Activated naive CD4-positive, alpha-beta T cell treated with anti-CD3 and anti-CD28 coated beads, Interleukin-2, amount 50 U/mL, for 16 hours (primary cell): ENCODE measurements around the gene NTN5.

Source experiments
- DNase-seq: peaks from one replicate; pipeline ENCODE4 v3.0.0-alpha.2; 2020

NTN5 gene

GRCh38 chr19:48628486-48629296 is 44.1 kb downstream of the NTN5 start:
- no peak for DNase-seq

- DNase-seq, result no peak
Observed at GRCh38 chr19:48627865-48628314, 44.9 kb downstream of the NTN5 start.

- DNase-seq, result no peak
Observed at GRCh38 chr19:48627201-48627864, 45.5 kb downstream of the NTN5 start.

- no peak for DNase-seq
Observed at GRCh38 chr19:48625891-48626327, 46.9 kb downstream of the NTN5 start.

DNA sequence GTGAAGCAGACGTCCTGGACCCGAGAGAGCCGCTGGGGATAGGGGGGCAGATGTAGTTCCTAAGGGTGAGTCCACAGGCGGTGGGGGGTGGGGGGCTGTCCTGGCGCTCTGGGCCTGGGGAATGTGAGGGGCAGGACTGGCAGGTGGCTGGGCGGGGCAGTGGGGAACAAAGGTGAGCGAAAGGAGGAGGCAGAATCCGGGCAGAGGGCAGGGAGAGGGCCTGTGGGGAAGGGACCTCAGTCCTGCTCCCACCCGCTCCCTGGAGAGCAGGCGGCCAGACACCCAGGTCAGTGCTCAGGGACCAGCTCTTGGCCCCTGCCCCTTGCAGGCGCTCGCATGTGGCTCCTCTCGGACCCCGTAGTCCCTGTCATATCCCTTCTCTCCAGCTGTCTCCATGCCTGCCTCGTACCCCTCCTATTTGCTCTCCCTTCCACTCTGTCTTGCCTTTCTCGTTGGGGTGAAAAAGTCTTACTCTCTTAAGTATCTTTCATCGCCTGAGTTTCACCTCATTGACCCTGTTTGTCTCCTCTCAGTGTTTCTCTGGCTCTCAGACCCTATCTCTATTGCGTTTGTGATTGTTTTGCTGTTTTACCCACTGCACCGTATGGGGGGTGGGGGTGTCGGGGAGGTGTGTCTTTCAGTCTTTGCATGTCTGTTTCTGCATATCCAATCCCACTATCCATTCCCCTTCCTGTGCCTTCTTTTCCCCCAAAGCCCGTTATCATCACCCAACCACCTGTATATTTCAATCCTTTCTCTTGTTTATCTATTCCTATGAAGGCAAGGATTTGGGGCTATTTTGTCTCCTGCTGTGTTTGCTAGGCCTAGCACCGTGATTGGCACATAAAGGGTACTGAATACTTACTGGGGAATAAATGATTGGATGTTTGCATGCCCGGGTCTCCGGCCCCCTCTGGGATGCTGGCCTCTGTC is 47.8 kb downstream of the NTN5 start:
- no peak for DNase-seq

DNA sequence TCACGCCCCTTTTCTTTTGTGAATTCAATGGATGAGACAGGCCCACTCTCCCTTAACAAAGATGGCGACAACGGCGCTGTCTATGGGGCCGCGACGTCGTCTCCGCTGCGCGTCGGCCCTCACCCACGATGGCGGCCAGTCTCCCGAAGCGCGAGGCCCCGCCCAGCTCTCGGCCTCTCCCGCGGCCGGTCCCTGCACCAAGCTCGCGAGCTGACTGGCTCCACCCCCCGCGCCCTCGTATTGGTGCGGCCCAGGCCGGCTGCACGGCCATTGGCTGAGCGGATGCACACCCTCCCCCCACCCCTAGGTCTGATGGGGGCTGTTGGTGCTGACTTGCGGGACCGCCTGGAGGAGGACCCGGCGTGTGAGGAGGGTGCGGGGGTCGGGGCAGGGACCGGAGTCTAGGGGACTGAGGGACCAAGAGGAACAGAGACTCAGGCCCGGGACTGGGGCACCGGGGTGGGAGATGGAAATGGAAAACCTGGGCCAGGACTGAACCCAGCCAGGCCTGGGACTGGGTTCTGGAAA is 48.7 kb downstream of the NTN5 start:
- DNase-seq, result peak; percentile 99

- DNase-seq, result no peak
Observed at GRCh38 chr19:48623556-48624066, 49.2 kb downstream of the NTN5 start.

GRCh38 chr19:48619692-48620585 is 52.9 kb downstream of the NTN5 start:
- no peak for DNase-seq

DNA sequence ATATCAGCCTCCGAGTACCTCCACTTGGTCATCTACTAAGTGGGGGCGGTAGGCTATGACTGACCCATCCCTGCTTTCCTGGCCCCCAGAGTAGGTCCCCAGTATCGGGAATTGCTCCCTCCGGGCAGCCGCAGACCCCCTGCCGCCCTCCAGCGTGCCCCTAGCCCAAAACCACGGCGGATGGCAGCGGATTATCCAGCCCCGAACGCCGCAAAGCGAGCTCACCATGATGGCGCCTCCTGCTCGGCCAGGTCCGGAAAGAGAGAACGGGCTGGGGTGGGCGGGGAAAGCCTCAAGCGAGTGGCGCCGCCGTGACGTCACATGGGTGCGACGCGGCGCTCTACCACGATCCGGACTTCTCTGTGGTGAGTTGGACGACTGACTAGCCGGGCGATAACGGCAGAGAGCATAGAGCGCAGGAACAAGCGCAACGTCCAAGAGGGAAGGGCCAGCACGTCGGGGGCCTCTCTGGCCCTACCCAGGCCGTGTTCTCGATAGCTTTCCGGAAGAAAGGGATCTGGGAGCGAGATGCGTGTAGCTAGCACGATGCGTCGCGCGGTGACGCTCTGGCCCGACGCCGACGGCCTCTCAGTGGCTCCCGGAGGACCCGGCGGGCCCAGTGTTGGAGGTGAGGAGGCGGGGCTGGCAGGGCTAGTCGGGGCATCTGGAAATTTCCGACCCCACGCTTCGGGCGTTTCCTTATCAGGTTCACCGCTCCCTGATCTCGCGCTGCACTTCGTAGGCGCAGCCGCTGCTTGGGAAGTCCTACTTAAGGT is 53.7 kb downstream of the NTN5 start, which contains the start of the genes RPL18 and SPHK2:
TSS of gene RPL18 (minus strand) at position 263 of the 776 bp plus-strand sequence. CDS start at position 228, 35 bp downstream.
TSS of gene SPHK2 (plus strand) at position 591 of the 776 bp plus-strand sequence. CDS start 1,009 bp downstream, outside the sequence.
- peak; percentile 94 for DNase-seq

GRCh38 chr19:48618278-48618915 is 54.4 kb downstream of the NTN5 start:
- DNase-seq, result no peak

GRCh38 chr19:48617146-48617937 is 55.5 kb downstream of the NTN5 start:
- no peak for DNase-seq

DNA sequence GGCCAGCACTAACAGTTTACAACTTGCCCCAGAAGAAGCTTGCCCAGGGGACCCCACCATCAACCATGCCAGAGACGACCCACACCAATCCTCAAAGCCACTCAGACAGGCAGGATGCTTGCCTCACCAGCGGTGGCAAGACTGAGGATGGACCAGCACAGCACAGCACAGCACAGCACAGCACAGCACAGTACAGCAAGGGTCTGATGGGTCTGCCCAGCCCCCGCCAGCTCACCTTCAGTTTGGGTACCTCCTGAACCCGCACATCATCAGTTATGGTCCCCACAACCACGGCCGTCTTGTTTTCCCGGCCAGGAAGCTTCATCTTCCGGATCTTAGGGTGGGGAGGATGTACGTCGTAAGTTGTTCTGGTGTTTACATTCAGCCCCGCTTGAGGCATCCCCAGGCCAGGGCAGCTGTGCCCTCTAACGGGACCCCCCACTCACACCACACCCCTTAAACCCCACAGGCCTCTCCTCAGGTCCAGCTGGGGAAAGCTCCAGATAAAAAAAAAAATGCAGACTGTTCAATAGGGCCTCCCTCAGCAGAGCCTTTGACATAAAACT is 56.2 kb downstream of the NTN5 start:
- no peak for DNase-seq

DNA sequence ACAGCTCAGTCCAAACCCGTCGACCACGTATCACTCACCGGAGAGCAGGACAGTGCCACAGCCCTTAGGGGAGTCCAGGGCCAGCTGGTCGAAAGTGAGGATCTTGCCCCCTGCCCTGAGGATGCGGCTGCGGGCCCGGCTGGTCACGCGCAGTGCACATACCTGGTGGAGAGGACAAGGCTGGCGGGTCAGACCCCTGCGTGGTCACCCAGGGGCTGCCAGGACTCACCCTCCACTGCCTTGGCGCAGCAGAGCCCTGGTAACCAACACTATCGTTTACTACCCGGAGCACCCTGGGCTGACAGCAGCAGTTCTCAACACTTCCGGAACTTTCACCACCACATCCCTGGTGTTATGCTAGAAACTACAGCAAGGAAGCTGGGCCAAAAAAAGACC is 56.8 kb downstream of the NTN5 start:
- DNase-seq, result no peak

DNA sequence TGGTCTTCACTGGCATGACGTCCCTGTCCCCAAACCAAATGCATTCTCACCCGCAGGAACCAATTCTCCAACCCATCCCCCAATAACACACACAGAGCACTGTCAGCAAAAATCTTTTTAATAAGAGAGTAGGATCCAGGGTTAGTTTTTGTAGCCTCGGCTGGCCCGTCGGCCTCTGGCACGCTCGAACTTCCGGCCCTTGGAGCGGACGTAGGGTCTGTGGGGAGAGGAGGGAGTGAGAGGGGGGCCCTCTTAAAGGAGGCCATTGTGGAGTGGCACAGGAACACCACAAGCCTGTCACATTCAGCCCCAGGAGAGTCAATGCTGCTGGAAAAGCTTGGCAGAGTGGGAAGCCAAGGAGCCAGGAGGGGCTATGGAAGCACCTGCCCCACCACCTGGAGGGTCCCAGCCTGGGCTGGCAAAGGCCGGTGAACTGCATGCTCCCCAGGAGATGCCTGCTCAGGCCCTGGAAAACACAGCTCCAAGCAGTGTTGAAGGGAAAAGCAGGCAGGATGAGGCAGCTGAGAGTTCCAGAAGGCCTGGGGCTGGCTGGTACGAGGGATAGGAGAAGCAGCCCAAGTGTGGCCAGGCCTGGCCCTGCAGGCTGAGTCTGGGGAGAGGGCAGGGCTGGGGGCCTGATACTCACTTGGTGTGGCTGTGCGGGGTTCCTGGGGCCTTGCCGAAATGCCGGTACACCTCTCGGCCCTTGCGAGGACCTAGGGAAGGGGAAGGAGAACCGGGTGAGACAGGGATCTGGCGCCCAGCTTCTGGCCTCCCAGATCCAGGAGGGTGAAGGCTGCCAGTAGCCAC is 57.4 kb downstream of the NTN5 start:
- DNase-seq, result no peak

DNA sequence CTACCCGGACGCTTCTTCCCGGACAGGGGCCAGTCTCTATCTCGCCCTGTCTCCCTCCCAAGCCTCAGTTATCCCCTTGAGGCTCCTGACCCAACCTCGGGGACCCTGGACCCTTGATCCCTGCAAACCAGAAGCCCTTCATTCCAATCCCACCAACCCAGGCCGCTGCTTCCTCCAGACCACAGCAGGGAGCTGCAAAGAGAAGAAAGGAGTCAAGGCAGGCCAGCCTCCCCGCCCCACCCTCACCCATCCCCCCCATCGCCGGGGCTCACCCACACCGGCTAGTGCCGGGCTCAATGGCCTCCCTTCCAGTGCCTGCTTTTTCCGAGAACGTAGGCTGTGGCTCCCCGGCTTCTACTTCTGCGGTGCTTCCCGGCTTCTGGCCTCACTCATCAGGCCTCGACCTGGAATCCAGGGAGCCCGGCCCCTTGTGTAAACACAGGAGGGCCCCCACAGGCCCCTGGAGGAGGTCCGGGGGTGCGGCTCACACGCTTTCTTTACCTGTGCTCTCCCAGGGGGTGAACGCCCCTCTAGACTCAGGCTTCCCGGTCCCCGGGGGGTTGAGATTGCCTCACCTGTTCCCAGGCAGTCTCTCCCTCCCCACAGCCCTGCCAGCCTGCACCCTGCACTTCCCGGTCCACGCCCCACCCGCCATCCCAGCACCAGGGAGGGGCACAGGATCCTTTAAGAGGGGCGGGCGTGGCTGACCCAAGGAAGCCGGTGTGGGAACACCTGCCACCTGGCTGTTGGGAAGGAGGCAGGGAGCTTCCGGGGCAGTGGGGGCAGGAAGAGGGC is 58.2 kb downstream of the NTN5 start, which contains the start of gene FAM83E:
TSS of gene FAM83E (minus strand) at position 641 of the 795 bp plus-strand sequence. CDS start 1,704 bp downstream, outside the sequence.
- no peak for DNase-seq

DNA sequence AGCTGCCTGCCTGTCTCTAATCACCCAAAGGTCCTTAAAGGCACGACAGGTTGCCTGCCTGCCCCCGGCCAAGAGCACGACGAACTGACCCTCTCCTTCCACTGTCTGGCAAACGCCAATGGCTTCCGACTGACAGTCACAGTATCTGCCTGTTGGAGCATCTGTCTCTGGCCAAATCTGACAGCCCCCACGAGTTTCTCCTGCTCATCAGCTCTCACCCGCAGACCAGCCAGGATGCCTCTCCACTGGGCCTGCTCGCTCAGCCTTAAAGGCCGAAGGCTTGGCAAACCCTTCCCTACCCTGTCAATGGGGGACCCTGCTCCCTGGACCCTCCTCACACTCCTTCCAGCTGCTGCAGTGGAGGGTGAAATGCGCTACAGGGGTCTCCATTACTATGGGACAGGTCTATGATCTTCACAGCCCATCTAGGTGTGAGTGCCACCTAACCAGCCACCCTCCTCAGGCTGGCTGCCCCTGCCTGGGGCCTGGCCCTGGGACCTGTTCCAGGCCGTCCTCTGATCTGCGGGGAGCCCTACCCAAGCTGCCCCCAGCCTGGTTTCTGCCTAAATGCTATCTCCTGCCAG is 58.9 kb downstream of the NTN5 start:
- no peak for DNase-seq
